ENCODE measurements around the gene GRM4.

GRCh38 chr6:34102696-34103095, 43.2 kb downstream of the GRM4 start:
- TF ChIP-seq CTCF (conservative IDR thresholded peaks at IDR 0.05) (no peak), EZH2 (IDR thresholded peaks at IDR 0.05; ENCODE audit: low read depth) (no peak)

All from PC-9 (cell line).